ENCODE measurements around the gene PREX1.

The PREX1 gene

DNA sequence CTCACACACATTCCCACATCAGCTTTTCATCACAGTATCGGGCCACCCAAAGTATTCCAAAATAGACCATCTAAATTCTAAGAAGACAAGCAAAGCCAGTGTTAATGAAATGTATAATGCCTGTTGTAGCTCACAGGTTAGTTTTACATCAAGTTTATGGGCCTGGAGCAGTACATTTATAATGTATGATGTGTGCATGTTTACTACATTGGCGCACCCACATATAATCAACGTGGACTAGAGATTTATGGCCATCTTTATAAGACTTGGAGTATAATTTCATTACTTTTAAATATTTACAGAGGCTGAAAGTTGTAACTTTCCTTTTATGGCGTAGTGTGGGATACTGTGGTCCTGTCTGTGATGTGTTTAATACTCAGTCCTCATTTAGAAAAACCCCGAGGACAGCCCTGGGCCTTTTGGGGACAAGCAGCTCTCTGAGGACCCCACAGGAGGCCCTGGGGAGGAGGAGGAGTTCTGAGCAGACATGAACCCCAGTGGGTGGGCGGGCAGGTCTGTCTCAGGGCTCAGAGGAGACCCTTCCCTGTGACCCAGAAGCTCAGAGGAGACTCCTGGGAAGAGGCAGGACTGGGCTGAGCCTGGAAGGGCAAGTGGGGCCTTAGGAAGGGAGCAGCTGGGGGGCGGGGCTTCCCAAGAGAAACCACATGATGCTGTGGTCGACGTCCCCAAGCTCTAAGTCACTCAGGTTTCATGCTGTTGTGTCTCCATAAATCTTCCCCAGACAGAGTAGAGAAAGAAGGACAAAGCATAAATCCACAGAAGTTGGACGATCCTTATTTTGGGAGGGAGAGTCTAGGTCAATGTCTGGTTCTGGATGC, 232.1 kb downstream of the PREX1 start:
- no peak for DNase-seq (ENCODE audit: low spot score)
- no peak for TF ChIP-seq CTCF (IDR thresholded peaks at IDR 0.05; ENCODE audit: extremely low read depth, missing control alignments)

DNA sequence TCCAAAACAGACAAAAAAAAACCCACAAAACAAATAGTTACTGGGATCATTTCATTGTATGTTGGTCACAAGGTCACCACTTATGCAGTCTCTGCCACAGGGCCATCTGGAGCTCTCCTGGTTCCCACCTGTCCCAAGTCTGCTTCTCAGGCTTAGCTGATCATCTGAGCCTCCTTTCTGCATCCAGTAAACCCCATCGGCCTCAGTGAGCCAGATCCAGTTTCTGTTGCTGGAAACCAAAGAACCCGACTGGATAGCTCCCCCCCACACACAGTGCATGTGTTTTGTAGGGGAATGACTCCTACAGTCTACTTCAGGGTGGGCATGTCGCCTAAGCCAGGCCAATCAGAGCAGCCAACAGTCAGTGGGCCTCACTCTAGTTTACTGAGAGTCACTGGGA, 233.3 kb downstream of the PREX1 start:
- DNase-seq (ENCODE audit: low spot score) = no peak
- no peak for TF ChIP-seq CTCF (IDR thresholded peaks at IDR 0.05; ENCODE audit: extremely low read depth, missing control alignments)

DNA sequence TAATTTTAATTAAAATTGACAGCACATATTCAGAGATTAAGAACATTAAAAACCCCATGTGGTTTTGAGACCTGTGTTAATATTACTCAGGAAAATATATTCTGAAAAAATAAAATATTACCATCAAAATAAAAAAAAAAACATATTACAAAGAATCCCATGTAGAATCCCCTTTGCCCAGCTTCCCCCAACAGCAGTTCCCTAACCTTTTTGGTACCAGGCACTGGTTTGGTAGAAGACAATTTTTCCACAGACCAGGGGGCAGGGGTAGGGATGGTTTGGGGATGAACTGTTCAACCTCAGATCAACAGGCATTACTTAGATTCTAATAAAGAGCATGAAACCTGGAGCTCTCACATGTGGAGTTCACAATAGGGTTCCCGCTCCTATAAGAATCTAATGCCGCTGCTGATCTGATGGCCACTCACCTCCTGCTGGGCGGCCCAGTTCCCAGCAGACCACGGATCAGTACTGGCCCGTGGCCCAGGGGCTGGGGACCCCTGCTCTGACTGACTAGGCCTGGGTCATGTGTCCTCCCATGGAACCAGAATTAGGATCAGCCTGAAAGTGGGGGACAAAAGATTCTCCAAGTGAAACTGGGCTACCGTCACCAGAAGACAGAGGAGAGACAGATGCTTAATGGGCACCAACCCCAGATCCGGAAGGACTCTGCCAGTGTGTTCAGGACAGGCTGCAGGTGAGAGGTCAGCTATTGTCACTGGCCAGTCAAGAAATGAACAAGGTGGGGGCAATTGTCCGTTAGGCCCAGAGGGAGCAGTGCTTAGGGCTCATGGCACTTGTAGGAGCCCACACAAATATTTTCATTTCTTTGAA, 235.5 kb downstream of the PREX1 start:
- no peak for DNase-seq (ENCODE audit: low spot score)
- TF ChIP-seq CTCF (IDR thresholded peaks at IDR 0.05; ENCODE audit: extremely low read depth, missing control alignments) = no peak

DNA sequence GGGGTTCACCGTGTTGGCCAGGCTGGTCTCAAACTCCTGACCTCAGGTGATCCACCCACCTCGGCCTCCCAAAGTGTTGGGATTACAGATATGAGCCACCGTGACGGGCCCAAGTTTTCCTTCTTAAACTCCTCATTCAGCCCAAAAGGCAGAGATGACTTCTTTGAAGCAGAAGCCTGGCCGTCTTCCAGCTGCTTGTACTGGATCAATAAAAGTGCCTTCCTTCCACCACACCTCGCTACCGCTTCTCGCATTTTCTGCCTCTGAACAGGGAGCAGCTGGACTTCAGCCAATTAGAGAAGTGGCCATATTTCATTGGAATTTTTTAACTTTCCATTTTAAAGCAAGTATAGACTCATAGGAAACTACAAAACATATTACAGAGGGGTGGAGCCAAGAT, 241.1 kb downstream of the PREX1 start:
- DNase-seq (ENCODE audit: low spot score) = no peak
- no peak for TF ChIP-seq CTCF (IDR thresholded peaks at IDR 0.05; ENCODE audit: extremely low read depth, missing control alignments)

DNA sequence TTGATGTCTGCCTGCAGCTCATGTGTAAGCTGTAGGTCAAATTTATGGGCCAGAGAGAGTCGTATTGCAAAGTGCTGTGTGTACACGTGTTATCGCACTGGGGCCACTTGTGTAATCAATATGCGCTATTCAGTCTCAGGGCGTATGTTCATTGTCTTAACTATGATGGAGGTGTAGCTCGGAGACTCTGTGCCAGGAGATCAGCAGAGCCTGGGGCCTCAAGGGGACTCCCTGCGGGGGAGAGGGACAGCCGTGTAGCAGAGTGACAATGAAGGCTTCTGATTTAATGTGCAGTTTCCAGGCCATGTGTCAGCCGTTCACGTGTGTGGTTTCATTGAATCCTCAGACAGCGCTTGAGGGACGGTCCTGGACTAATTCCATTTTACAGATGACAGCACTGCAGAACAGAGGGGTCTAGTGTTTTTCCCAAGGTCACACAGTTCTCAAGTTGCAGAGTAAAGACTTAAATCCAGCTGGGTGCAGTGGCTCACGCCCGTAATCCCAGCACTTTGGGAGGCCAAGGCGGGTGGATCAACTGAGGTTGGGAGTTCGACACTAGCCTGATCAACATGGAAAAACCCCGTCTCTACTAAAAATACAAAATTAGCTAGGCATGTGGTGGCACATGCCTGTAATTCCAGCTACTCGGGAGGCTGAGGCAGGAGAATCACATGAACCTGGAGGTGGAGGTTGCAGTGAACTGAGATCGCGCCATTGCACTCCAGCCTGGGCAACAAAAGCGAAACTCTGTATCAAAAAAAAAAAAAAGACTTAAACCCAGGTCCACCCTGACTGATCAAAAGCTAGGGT, 242.5 kb downstream of the PREX1 start:
- DNase-seq (ENCODE audit: low spot score) = no peak
- no peak for TF ChIP-seq CTCF (IDR thresholded peaks at IDR 0.05; ENCODE audit: extremely low read depth, missing control alignments)

- no peak for DNase-seq (ENCODE audit: low spot score)
- TF ChIP-seq CTCF (IDR thresholded peaks at IDR 0.05; ENCODE audit: extremely low read depth, missing control alignments) = no peak
These were observed 243.3 kb downstream of the PREX1 start for GRCh38 chr20:48584391-48585060.

Data from GM20000 (cell line).